H9 (cell line): Measurements from ENCODE around the gene LAMA3. TPM values are rescaled to one million over a fixed set of nuclear protein-coding genes. Genes with fewer than 3 reads are reported as not detected.
A peak's percentile ranks its signal among the peaks of the same experiment; 100 is the strongest.

ENCODE experiments used
- DNase-seq: peaks from one replicate; pipeline ENCODE4 v3.0.0-alpha.2; 2017
- H2AFZ ChIP-seq: one replicate; pipeline ENCODE4 v1.6.1; 2013; ENCODE audit warnings: mild to moderate bottlenecking, low read length, control low read depth, moderate library complexity
- H2AK5ac ChIP-seq: 2 replicates; pipeline ENCODE4 v1.6.1; 2013; ENCODE audit warnings: low read length, control low read depth, mixed read lengths; ENCODE audit not compliant: insufficient read length
- H2BK120ac ChIP-seq: one replicate; pipeline ENCODE4 v1.6.1; 2013; ENCODE audit warnings: low read depth, mild to moderate bottlenecking, low read length, control low read depth, inconsistent platforms; ENCODE audit not compliant: poor library complexity, severe bottlenecking
- H2BK12ac ChIP-seq: 2 replicates; pipeline ENCODE4 v1.6.1; 2013; ENCODE audit warnings: low read length, control low read depth, mixed read lengths, low read depth; ENCODE audit not compliant: insufficient read length
- H2BK15ac ChIP-seq: 2 replicates; pipeline ENCODE4 v1.6.1; 2013; ENCODE audit warnings: low read depth, low read length, control low read depth
- H2BK20ac ChIP-seq: one replicate; pipeline ENCODE4 v1.6.1; 2013; ENCODE audit warnings: low read depth, mild to moderate bottlenecking, low read length, control low read depth, inconsistent platforms; ENCODE audit not compliant: poor library complexity, severe bottlenecking
- H2BK5ac ChIP-seq: 2 replicates; pipeline ENCODE4 v1.6.1; 2013; ENCODE audit warnings: low read length, control low read depth, mixed read lengths; ENCODE audit not compliant: insufficient read length
- H3K14ac ChIP-seq: 2 replicates; pipeline ENCODE4 v1.6.1; 2013; ENCODE audit warnings: low read length, control low read depth; ENCODE audit not compliant: insufficient read depth
- H3K18ac ChIP-seq: 2 replicates; pipeline ENCODE4 v1.6.1; 2013; ENCODE audit warnings: low read depth, mild to moderate bottlenecking, mixed read lengths, low read length, control low read depth; ENCODE audit not compliant: insufficient read length
- H3K23ac ChIP-seq: 2 replicates; pipeline ENCODE4 v1.6.1; 2013; ENCODE audit warnings: low read length, control low read depth, mixed read lengths, low read depth; ENCODE audit not compliant: insufficient read length
- H3K23me2 ChIP-seq: 2 replicates; pipeline ENCODE4 v1.6.1; 2013; ENCODE audit warnings: low read depth, mild to moderate bottlenecking, mixed read lengths, low read length, control low read depth; ENCODE audit not compliant: insufficient read length, poor library complexity, severe bottlenecking
- H3K27ac ChIP-seq: 2 replicates; pipeline ENCODE4 v1.5.1; 2013; ENCODE audit warnings: low read length, control low read depth, mixed read lengths, low read depth; ENCODE audit not compliant: insufficient read length
- H3K27me3 ChIP-seq: 2 replicates; pipeline ENCODE4 v1.6.1; 2013; ENCODE audit warnings: low read length, control low read depth, inconsistent platforms; ENCODE audit not compliant: insufficient read depth
- H3K4ac ChIP-seq: 2 replicates; pipeline ENCODE4 v1.6.1; 2013; ENCODE audit warnings: low read depth, mild to moderate bottlenecking, control low read depth, inconsistent platforms, low read length, moderate library complexity
- H3K4me1 ChIP-seq: 2 replicates; pipeline ENCODE4 v1.6.1; 2013; ENCODE audit warnings: low read length, control low read depth, inconsistent platforms; ENCODE audit not compliant: insufficient read depth
- H3K4me2 ChIP-seq: 2 replicates; pipeline ENCODE4 v1.6.1; 2013; ENCODE audit warnings: low read length, control low read depth, mixed read lengths; ENCODE audit not compliant: insufficient read length, insufficient read depth
- H3K56ac ChIP-seq: 2 replicates; pipeline ENCODE4 v1.6.1; 2013; ENCODE audit warnings: low read depth, mild to moderate bottlenecking, mixed read lengths, low read length, control low read depth; ENCODE audit not compliant: insufficient read length
- H3K79me1 ChIP-seq: 2 replicates; pipeline ENCODE4 v1.6.1; 2013; ENCODE audit warnings: low read depth, mild to moderate bottlenecking, moderate library complexity, low read length, control low read depth, inconsistent platforms; ENCODE audit not compliant: insufficient read depth, poor library complexity, severe bottlenecking
- H3K79me2 ChIP-seq: 2 replicates; pipeline ENCODE4 v1.6.1; 2013; ENCODE audit warnings: low read length, control low read depth, inconsistent platforms; ENCODE audit not compliant: insufficient read depth
- H3K9ac ChIP-seq: 2 replicates; pipeline ENCODE4 v1.6.1; 2013; ENCODE audit warnings: low read length, control low read depth, mixed read lengths; ENCODE audit not compliant: insufficient read length; ENCODE audit errors: extremely low read depth
- H3K9me3 ChIP-seq: one replicate; pipeline ENCODE4 v1.6.1; 2013; ENCODE audit warnings: low read depth, low read length, inconsistent platforms; ENCODE audit not compliant: control insufficient read depth
- H3T11ph ChIP-seq: one replicate; pipeline ENCODE4 v1.6.1; 2013; ENCODE audit warnings: mild to moderate bottlenecking, low read length, control low read depth, inconsistent platforms
- H4K20me1 ChIP-seq: one replicate; pipeline ENCODE4 v1.6.1; 2013; ENCODE audit not compliant: control insufficient read depth, insufficient read length, insufficient read depth
- H4K5ac ChIP-seq: 2 replicates; pipeline ENCODE4 v1.6.1; 2013; ENCODE audit warnings: low read depth, mild to moderate bottlenecking, mixed read lengths, low read length, control low read depth; ENCODE audit not compliant: insufficient read length
- H4K8ac ChIP-seq: replicated peaks from 2 replicates; pipeline ENCODE4 v1.6.1; 2013; ENCODE audit warnings: low read length, control low read depth, mixed read lengths, low read depth; ENCODE audit not compliant: insufficient read length
- H4K91ac ChIP-seq: 2 replicates; pipeline ENCODE4 v1.6.1; 2013; ENCODE audit warnings: low read depth, mild to moderate bottlenecking, moderate library complexity, mixed read lengths, low read length, control low read depth; ENCODE audit not compliant: insufficient read length
- H3K27ac Mint-ChIP-seq, 3 experiments: 2 replicates in 2 of 3; 3 replicates in 1 of 3; pipeline ENCODE4 v1.8.0; 2020 to 2021; ENCODE audit warnings: mixed read lengths in 3 of 3, mild to moderate bottlenecking in 1 of 3, moderate library complexity in 1 of 3
- H3K27me3 Mint-ChIP-seq: 2 replicates; pipeline ENCODE4 v1.8.0; 2021; ENCODE audit warnings: low read depth, mild to moderate bottlenecking, moderate library complexity, mixed read lengths
- H3K36me3 Mint-ChIP-seq, 3 experiments: 2 replicates in 2 of 3; 3 replicates in 1 of 3; pipeline ENCODE4 v1.8.0; 2020 to 2021; ENCODE audit warnings: low read depth in 3 of 3, mixed read lengths in 3 of 3; ENCODE audit not compliant: insufficient read depth in 1 of 3
- H3K4me1 Mint-ChIP-seq, 2 experiments: 2 replicates each; pipeline ENCODE4 v1.8.0; 2020; ENCODE audit warnings: mixed read lengths in 2 of 2
- H3K4me3 Mint-ChIP-seq, 2 experiments: 2 replicates in 1 of 2; 3 replicates in 1 of 2; pipeline ENCODE4 v1.8.0; 2020 to 2021; ENCODE audit warnings: mild to moderate bottlenecking in 2 of 2, mixed read lengths in 2 of 2, moderate library complexity in 1 of 2
- H3K9me3 Mint-ChIP-seq, 2 experiments: 2 replicates in 1 of 2; 3 replicates in 1 of 2; pipeline ENCODE4 v1.8.0; 2020; ENCODE audit warnings: mild to moderate bottlenecking in 2 of 2, mixed read lengths in 2 of 2, moderate library complexity in 1 of 2
- CTCF ChIP-seq: fragments of 200-600 bp; sonication (generic); conservative IDR thresholded peaks from 3 replicates; pipeline ENCODE4 v1.8.0; 2021; ENCODE audit warnings: antibody characterized with exemption, mild to moderate bottlenecking
- WGBS: extraction: QIAGEN DNeasy Blood & Tissue Kit; methylation state at CpG from one replicate; pipeline ENCODE4 v1.1.7; 2013; ENCODE audit warnings: missing lambda C conversion rate, low lambda C conversion rate, mixed read lengths; ENCODE audit not compliant: insufficient read length; ENCODE audit errors: extremely low coverage; 5-methylcytosine and 5-hydroxymethylcytosine counted together
- total RNA-seq: library from RNA; stranded (reverse); gene quantifications from 2 replicates; pipeline ENCODE4 v1.2.1, GENCODE V29; 2021

The LAMA3 gene
- total RNA-seq, 1 experiment from 2014 or later = 0.33 TPM

GRCh38 chr18:23849141-23849540 lies 159.9 kb downstream of the LAMA3 start:
- Histone ChIP-seq H3K27me3 (no peaks in the 10 kb centered on the region), H4K20me1 (no peaks in the 10 kb centered on the region), H3K9me3 (no peaks in the 10 kb centered on the region), H3K79me1 (no peaks in the 10 kb centered on the region), H4K8ac (no peak overlapping the region), H4K5ac (no peak overlapping the region), H4K91ac (no peak overlapping the region), H3T11ph (no peak overlapping the region), H2AFZ (no peak overlapping the region), H3K4me2 (no peak overlapping the region), H3K4ac (no peak overlapping the region), H2BK12ac (no peak overlapping the region), H2BK120ac (no peak overlapping the region), H3K56ac (no peak overlapping the region), H3K27ac (no peak overlapping the region), H3K18ac (no peak overlapping the region), H2BK5ac (no peak overlapping the region), H3K23me2 (no peaks in the 10 kb centered on the region), H3K23ac (no peak overlapping the region), H3K9ac (no peak overlapping the region), H2BK20ac (no peak overlapping the region), H2AK5ac (no peak overlapping the region), H3K79me2 (no peaks in the 10 kb centered on the region), H2BK15ac (no peak overlapping the region), H3K14ac (no peak overlapping the region), H3K4me1 (no peaks in the 10 kb centered on the region; the same call in 1 of the 2 replicates)
- no CpG with 5 or more reads among the region's 1 CpG for WGBS
- no peak for DNase-seq
- no peaks in the 10 kb centered on the region for H3K9me3 Mint-ChIP-seq
- peaks cover 20 to 25% of the 10 kb centered on the region in 2 experiments for H3K4me1 Mint-ChIP-seq
- no peak overlapping the region for H3K4me3 Mint-ChIP-seq
- H3K27ac Mint-ChIP-seq = peak overlapping the region in 1 of 3 experiments; percentile 79; a peak in 2 of 7 replicates
- H3K36me3 Mint-ChIP-seq = no peaks in the 10 kb centered on the region
- no peak for TF ChIP-seq CTCF
- peaks cover 1% of the 10 kb centered on the region; the same call in 1 of the 2 replicates for H3K27me3 Mint-ChIP-seq
